ENCODE results near the gene CERK.

DNA sequence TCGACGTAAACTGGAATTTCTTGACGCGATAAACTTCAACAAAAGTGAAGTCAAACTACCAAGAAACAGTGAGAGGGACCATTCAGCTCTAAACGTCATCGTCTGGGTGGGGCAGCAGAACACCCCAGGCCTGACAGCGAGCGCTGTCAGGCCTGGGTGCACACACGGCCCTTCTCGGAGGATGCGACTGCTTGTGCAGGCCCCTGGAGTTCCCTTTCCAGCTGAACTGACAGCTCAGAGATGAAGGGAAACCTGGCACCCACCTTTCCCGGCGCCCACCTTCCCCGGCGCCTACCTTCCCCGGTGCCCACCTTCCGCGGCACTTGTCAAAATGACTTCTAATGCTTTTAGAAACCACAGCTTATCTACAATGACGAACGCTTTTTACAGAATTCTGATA lies 47.9 kb downstream of the CERK start:
- TF ChIP-seq, protein P1, sequence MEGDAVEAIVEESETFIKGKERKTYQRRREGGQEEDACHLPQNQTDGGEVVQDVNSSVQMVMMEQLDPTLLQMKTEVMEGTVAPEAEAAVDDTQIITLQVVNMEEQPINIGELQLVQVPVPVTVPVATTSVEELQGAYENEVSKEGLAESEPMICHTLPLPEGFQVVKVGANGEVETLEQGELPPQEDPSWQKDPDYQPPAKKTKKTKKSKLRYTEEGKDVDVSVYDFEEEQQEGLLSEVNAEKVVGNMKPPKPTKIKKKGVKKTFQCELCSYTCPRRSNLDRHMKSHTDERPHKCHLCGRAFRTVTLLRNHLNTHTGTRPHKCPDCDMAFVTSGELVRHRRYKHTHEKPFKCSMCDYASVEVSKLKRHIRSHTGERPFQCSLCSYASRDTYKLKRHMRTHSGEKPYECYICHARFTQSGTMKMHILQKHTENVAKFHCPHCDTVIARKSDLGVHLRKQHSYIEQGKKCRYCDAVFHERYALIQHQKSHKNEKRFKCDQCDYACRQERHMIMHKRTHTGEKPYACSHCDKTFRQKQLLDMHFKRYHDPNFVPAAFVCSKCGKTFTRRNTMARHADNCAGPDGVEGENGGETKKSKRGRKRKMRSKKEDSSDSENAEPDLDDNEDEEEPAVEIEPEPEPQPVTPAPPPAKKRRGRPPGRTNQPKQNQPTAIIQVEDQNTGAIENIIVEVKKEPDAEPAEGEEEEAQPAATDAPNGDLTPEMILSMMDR (conservative IDR thresholded peaks at IDR 0.05 in 1 of 2, IDR thresholded peaks at IDR 0.05 in 1 of 2; ENCODE audit: extremely low read depth in 1 of 2, insufficient read depth in 1 of 2, low read depth in 1 of 2, low read length in 2 of 2) = no peak
- TF ChIP-seq EZH2 (IDR thresholded peaks at IDR 0.05; ENCODE audit: borderline replicate concordance, low read length) = no peak
